HG02623 (cell line): Measurements from ENCODE around the gene PTPN23.
"Not testable (repeated sequence)": the region's sequence is repeated elsewhere in the genome, so short reads cannot be mapped to it uniquely, and the experiment has no call there.

Experiments used
- ATAC-seq: cut with Tn5 transposase; IDR thresholded peaks from one replicate; pipeline ENCODE4 v1.9.1; 2021; ENCODE audit warnings: moderate library complexity; ENCODE audit not compliant: unreplicated experiment

PTPN23 gene

GRCh38 chr3:47440131-47440530 lies 59.3 kb downstream of the PTPN23 start:
- ATAC-seq, result no peak

- no peak for ATAC-seq
Measured at GRCh38 chr3:47441796-47442551, 61.2 kb downstream of the PTPN23 start.

- ATAC-seq, result no peak
Measured at GRCh38 chr3:47443611-47443995, 62.8 kb downstream of the PTPN23 start.

DNA sequence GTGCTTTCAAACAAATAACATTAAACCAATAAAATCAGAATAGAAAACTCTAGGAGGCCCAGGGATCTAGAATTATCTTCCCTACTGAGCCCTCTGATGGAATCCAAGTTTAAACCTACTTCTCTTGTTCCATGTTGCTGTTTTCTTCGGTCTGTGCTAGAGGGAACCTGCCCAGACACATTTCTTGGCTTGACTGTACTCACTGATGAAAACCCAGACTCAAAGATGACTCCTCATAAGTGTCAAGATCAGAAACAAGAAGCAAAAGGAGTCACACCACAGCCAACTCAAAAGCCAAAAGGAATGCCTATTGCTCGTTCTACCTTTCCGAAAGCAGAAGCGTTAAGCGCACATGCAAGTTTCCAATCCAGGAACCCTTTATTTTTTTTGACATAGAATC lies 63.3 kb downstream of the PTPN23 start:
- ATAC-seq, result no peak

GRCh38 chr3:47452453-47453215 lies 71.8 kb downstream of the PTPN23 start:
- ATAC-seq, result no peak

DNA sequence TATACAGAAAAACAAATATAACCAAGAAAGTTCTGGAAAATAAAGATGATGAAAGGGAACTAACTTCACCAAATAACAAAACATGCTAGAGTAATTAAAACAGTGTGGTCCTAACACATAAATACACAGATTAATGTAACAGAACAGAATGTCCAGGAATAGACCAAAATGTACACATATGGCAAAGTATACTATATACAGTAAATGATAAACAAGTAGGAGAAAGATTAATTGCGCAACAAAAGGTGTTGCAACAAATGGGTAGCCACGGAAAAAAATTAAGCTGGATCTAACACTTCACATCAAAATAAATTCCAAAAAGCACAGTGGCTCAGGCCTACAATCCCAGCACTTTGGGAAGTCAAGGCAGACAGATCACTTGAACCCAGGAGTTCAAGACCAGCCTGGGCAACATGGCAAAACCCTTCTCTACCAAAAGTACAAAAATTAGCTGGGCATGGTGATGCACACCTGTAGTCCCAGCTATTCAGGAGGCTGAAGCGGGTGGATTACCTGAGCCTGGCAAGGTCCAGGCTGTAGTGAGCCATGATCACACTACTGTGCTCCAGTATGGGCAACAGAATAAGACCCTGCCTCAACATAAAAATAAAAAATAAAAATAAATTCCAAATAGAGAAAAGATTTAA lies 75.1 kb downstream of the PTPN23 start:
- ATAC-seq, result no peak

DNA sequence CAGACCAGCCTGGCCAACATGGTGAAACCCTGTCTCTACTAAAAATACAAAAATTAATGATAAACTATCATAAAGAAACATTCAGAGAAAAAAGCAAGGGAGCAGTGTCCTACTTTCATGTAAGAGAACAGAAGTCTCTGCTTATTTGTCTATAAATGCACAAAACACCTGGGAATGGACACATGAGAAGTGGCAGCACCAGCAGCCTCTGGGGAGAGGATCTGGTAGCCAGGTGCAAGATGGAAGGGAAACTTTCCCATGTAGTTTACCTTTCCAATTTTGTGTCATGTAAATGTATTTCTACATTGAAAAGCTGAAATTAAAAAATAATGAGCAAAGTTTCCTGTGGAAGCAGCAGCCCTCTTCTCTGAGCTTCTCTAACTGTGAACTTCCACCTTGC lies 76.2 kb downstream of the PTPN23 start:
- no peak for ATAC-seq

DNA sequence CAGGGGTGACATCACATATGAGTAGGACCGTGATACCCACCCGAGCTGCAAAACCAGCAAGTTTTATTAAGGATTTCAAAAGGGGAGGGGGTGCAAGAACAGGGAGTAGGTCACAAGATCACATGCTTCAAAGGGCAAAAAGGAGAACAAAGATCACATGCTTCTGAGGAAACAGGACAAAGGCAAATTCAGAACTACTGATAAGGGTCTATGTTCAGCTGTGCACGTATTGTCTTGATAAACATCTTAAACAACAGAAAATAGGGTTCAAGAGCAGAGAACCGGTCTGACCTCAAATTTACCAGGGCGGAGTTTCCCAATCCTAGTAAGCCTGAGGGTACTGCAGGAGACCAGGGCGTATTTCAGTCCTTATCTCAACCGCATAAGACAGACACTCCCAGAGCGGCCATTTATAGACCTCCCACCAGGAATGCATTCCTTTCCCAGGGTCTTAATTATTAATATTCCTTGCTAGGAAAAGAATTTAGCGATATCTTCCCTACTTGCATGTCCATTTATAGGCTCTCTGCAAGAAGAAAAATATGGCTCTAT lies 78.8 kb downstream of the PTPN23 start:
- ATAC-seq, result not testable (repeated sequence)
